ENCODE data around the gene TTC3.
"Not testable (repeated sequence)": the region's sequence is repeated elsewhere in the genome, so short reads cannot be mapped to it uniquely, and the experiment has no call there.

TTC3 gene

GRCh38 chr21:37072988-37073416, at the start of gene TTC3, which contains the start of gene PIGP:
Gene TTC3 (plus strand): TSS chr21:37073254. CDS start chr21:37087258, 14,004 bp downstream.
Gene PIGP (minus strand): TSS chr21:37073071. CDS start chr21:37072515, 556 bp downstream.
- peak; percentile 92 for DNase-seq

- no peak for DNase-seq
Observed at GRCh38 chr21:37026499-37026898, 46.6 kb upstream of the TTC3 start.

GRCh38 chr21:37028570-37028969, 44.5 kb upstream of the TTC3 start:
- no peak for DNase-seq

- no peak for DNase-seq
Observed at GRCh38 chr21:37030864-37031263, 42.2 kb upstream of the TTC3 start.

- no peak for DNase-seq
Observed at GRCh38 chr21:37032293-37032692, 40.8 kb upstream of the TTC3 start.

- no peak for DNase-seq
Observed at GRCh38 chr21:37032877-37033471, 40.1 kb upstream of the TTC3 start.

GRCh38 chr21:37034394-37034793, 38.7 kb upstream of the TTC3 start:
- not testable (repeated sequence) for DNase-seq

- DNase-seq, result no peak
Observed at GRCh38 chr21:37036177-37036576, 36.9 kb upstream of the TTC3 start.

GRCh38 chr21:37039411-37040075, 33.5 kb upstream of the TTC3 start:
- no peak for DNase-seq

GRCh38 chr21:37040212-37040611, 32.8 kb upstream of the TTC3 start:
- no peak for DNase-seq

GRCh38 chr21:37041706-37042271, 31.3 kb upstream of the TTC3 start:
- DNase-seq, result peak; percentile 10

- DNase-seq, result no peak
Observed at GRCh38 chr21:37043818-37044217, 29.2 kb upstream of the TTC3 start.

- no peak for DNase-seq
Observed at GRCh38 chr21:37044643-37045042, 28.4 kb upstream of the TTC3 start.

- no peak for DNase-seq
Observed at GRCh38 chr21:37045149-37045548, 27.9 kb upstream of the TTC3 start.

- no peak for DNase-seq
Observed at GRCh38 chr21:37045556-37045955, 27.5 kb upstream of the TTC3 start.

- no peak for DNase-seq
Observed at GRCh38 chr21:37047079-37047478, 26.0 kb upstream of the TTC3 start.

- DNase-seq, result not testable (repeated sequence)
Observed at GRCh38 chr21:37049741-37050140, 23.3 kb upstream of the TTC3 start.

- DNase-seq, result no peak
Observed at GRCh38 chr21:37055271-37055855, 17.7 kb upstream of the TTC3 start.

GRCh38 chr21:37057614-37058013, 15.4 kb upstream of the TTC3 start:
- DNase-seq, result no peak

- DNase-seq, result peak; percentile 3
Observed at GRCh38 chr21:37058261-37058660, 14.8 kb upstream of the TTC3 start.

GRCh38 chr21:37059181-37059580, 13.9 kb upstream of the TTC3 start:
- DNase-seq, result no peak

GRCh38 chr21:37060296-37060695, 12.8 kb upstream of the TTC3 start:
- DNase-seq, result peak; percentile 98

- DNase-seq, result no peak
Observed at GRCh38 chr21:37061926-37062592, 11.0 kb upstream of the TTC3 start.

- no peak for DNase-seq
Observed at GRCh38 chr21:37062593-37062935, 10.5 kb upstream of the TTC3 start.
